ENCODE results near the gene JDP2.
"Not testable (repeated sequence)": the region's sequence is repeated elsewhere in the genome, so short reads cannot be mapped to it uniquely, and the experiment has no call there.

Gene JDP2, protein sequence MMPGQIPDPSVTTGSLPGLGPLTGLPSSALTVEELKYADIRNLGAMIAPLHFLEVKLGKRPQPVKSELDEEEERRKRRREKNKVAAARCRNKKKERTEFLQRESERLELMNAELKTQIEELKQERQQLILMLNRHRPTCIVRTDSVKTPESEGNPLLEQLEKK
- 0.38 to 1.3 (median 0.39) reads per million in 3 experiments for total RNA-seq

DNA sequence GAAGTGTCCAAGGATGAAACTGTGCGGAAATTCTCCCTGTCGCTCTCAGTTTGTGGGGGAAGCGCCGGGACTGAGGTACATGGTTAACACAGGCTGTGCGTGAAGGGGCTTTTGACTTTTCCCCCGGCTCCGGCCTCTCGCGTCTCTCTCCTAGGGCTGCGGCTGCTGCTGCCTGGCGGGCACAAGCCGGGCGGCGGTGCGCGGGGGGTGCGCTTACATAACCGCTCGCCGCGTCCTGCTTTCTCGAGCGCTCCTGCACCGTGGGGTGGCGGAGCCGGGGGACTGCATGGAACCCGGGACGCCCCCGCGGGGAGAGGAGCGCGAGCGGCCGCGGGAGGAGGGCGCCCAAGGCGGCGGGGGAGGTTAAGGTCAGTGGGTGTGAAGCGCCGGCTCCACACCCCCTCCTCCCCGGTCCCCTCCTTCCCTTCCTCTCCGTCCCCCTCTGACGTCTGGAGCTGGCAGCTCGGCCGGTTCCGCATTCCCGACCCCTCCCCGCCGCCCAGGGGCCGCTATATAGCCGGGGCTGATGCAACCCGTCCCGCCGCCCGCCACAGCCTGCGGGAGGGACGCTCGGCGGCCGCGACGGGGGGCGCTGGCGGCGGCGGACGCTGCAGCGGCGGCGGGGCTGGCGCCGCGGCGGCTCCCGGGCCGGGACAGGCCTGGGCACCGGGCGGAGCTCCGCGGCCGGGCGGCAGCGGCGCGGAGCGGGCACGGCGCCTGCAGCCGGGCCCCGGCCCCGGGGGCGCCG, at the start of gene JDP2:
JDP2 (plus strand) TSS at position 541 of the 748 bp plus-strand sequence. CDS start 9,899 bp downstream, outside the sequence.
- peak; percentile 21 for DNase-seq

DNA sequence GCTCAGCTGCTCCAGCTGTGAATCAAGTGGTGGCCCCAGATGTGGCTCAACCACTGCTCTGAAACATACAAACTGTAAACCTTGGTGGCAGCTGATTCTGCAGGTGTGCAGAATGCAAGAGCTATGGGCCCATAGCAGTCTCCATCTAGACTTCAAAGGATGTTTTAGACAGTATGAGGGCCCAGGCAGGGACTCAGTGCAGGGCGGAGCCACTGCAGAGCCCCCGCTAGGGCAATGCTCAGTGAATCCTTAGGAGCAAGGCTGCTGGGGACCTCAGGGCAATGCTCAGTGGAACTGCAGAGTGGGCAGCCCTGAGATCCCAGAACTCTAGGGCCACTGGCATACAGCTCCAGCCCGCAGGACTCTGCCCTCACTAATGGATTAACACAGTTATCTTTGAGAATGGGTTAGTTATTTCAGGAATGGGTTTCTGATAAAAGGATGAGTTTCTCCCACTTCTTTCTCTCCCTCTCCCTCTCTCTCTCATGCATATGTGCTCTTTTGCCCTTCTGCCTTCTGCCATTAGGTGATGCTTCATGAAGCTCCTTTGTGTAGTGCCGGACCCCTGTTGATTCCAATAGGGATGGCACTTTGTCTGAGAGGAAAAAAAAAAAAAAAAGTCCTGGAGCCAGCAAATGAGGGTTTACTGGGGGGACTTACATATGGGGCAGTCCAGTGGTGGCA, 48.4 kb upstream of the JDP2 start:
- no peak for DNase-seq

DNA sequence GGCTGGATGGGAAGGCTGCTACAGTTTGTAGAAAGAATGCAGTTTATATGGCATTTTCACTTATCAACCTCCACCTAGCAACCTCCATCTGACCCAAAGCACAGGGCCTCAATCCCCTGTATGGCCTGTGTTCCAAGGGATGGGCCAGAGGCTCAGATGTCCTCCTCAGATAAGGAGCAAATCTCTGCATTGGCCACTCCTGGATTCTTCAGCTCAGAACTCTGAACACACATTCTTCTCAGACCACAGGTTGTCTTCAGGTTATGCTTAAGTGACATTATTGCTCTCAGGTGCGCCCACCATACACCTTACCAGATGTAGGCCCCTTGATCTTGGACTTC, 47.9 kb upstream of the JDP2 start:
- no peak for DNase-seq

DNA sequence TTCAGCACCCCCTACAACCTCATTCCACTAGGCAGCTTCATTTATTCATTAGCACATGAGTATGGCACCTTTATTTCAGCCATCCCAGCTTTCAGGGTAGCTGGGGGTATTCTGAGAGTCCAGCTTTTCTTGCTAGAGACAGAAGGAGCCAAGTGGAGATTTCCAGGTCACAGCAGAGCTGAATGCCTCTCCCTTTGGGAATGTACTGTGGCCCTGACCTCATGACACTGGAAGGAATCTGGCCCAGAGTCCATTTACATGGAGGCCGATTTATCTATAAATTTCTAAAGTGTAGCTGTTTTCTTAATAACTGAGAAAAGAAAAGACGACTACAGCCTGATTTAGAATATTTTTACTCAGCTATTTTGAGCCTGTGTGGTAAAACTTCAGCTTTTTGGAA, 47.2 kb upstream of the JDP2 start:
- DNase-seq = no peak

DNA sequence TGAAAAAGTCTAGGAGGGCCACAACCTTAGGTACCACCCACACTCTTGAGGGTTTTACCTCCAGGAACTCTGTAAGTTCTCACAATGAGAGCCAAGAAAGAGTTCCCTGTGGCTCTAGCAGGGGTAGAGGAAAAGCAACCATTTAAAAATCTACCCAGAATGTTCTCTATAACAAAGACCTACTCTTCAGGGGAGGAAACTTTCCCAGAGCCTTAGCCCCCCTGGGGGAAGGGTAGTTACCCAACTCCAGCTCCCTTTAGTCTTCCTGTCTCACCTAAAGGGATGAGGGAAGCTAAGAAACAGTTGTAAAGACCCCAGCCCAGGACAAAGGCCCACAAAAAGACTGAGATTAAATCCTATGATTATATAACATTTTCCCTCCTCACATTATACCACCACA, 46.2 kb upstream of the JDP2 start:
- no peak for DNase-seq

DNA sequence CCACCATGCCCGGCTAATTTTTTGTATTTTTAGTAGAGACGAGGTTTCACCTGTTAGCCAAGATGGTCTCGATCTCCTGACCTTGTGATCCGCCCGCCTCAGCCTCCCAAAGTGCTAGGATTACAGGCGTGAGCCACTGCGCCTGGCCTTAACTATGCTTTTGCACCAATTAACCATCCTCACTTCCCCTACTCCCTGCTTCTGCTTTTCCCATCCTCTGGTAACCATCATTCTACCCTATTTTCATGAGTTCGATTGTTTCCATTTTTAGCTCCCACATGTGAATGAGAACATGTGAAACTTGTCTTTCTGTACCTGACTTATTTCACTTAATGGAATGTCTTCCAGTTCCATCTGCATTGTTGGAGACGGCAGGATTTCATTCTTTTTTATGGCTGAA, 44.6 kb upstream of the JDP2 start:
- not testable (repeated sequence) for DNase-seq

DNA sequence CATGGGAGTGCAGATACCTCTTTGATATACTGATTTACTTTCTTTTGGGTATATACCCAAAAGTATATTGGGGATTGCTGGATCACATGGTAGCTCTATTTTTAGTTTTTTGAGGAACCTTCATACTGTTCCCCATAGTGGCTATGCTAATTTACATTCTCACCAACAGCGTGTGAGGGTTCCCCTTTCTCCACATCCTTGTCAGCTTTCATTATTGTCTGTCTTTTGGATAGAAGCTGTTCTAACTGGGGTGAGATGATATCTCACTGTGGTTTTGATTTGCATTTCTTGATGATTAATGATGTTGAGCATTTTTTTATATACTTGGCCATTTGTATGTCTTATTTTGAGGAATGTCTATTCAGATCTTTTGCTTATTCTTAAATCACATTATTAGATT, 44.1 kb upstream of the JDP2 start:
- no peak for DNase-seq

DNA sequence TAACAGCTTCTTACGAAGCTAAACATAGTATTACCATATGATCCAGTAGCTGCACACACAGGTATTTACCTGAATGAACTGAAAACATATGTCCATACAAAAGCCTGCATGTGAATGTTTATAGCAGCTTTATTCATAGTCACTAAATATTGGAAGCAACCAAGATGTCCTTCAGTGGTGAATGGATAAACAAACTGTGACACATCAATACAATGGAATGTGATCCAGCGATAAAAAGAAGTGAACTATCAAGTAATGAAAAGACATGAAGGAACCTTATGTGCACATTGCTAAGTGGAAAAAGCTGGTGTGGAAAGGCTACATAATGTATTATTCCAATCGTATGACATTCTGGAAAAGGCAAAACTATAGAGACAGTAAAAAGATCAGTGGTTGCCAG, 38.1 kb upstream of the JDP2 start:
- DNase-seq = no peak

DNA sequence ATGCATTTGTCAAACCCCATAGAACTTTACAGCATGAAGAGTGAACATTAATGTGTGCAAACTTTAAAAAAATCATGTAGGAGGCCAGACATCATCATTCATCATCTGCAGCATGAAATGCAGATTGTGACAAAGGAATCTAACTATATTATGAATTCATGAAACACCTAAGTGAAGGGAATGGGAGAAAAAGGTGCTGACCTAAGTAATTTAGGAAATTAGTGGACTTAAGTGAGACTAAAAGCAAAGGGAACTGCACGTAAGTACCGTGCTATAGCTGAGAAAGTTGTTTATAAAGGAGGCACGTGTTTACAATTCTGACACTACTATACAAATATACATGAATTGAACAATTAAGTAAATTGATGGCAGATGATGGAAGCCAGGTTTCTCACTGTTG, 37.6 kb upstream of the JDP2 start:
- DNase-seq = no peak

DNA sequence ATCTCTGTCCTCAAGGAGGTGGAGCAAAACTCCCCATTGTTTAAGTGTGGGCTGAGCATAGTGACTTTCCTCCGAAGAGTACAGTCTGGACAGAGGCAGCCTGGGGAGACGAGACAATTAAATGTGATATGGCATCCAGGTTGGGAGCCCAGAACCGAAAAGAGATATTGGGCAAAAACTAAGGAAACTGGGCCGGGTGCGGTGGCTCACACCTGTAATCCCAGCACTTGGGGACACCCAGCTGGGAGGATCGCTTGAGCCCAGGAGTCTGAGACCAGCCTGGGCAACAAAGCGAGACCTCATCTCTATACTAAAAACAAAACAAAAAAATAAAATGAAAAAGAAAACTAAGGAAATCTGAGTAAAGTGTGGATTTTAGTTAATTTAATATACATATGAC, 35.9 kb upstream of the JDP2 start:
- DNase-seq = no peak

DNA sequence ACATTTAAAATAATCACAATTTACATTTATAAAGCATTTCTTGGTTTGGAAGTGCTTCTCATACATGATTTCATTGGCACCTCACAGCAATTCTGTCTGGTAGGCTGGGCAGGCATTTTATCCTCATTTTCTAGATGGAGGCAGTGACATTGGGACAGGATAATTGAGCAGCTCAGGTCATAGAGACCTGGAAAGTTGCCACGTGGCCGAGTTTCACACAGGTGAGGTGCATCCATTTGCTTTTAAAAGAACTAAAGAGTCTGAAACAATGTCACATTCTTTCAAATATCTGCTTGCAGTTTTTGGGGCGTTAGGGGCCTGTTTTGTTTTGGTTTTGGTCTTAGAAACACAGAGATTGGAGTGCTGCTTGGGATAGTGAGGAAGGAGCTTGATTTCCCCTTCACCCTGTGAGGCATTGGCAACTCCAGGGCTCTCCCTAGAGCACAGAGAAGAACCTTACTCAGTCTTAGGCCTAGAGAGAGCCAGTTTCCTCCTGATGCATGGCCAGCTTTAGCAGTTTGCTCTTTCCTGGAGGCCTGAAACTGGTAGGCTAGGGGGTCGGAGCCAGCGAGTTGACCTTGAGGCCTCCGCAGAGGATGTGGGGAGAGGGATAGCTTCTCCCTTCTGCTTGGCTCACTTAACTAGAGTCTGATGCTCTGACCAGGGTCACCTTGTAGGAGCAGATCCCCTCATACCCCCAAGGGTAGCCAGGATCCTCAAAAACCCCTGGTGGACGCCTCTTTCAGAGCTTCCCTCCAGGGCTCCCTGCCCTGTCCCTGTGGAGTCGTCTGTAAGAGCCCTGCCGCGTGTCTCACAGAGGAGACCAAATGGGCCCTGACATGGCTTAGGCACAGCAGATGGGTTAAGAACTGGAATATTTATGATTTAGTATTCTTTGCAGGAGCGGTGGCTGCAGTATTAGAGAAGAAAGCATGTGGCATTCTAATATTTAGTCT, 34.9 kb upstream of the JDP2 start:
- no peak for DNase-seq

DNA sequence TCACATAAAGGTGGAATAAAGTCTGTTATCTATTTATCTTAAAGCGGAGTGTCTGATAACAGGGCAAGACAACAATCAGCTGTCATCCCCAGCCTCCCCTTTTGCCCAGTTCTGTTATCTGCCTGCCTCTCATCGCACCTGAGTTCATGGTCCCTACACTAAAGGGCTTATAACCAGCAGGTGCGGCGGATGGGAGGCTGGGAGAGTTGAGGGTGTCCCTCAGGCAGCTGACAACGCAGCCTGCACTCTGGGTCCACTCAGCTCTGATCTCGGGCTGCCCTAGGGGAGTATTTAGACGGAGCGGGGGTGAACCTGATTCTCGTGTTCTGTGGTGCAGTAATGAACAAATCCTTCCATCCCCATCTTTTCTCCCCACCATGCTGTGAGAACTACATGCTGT, 34.0 kb upstream of the JDP2 start:
- no peak for DNase-seq

DNA sequence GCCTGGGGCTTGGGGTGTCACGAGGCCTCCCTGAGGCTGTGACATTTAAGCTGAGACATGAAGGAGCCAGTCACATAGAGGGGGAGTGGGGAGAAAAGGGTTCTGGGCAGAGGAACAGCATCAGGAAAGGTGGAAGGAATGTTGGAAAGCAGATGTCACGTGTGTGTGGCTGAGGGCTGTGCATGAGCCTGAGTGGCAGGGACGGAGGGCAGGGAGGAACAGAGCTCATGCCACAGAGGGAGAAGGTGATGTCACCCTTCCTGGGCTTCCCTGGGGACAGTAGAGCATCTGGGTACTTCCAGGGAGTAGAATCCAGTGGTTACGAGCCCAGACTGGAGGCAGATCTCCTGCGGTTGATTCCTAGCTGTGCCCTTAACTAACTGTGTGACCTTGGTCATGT, 32.0 kb upstream of the JDP2 start:
- DNase-seq = no peak

DNA sequence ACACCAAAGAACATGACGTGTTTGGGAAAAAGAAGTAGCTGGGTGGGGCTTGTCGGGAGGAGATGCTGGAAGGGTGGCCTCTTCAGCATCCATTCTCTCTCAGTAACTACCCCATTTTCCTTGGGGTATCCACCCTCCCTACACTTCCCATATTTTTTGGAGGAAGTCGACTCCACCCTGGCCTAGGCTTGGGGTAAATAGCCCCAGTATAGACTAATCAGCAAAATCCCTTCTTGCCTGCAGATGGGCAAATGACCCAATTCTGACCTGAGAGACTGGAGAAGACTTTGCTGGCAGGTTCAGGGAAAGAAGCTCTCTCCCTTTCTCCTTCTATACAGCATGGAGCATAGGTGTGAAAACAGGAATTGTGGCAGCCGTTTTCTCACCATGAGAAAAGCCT, 28.5 kb upstream of the JDP2 start:
- DNase-seq = no peak

DNA sequence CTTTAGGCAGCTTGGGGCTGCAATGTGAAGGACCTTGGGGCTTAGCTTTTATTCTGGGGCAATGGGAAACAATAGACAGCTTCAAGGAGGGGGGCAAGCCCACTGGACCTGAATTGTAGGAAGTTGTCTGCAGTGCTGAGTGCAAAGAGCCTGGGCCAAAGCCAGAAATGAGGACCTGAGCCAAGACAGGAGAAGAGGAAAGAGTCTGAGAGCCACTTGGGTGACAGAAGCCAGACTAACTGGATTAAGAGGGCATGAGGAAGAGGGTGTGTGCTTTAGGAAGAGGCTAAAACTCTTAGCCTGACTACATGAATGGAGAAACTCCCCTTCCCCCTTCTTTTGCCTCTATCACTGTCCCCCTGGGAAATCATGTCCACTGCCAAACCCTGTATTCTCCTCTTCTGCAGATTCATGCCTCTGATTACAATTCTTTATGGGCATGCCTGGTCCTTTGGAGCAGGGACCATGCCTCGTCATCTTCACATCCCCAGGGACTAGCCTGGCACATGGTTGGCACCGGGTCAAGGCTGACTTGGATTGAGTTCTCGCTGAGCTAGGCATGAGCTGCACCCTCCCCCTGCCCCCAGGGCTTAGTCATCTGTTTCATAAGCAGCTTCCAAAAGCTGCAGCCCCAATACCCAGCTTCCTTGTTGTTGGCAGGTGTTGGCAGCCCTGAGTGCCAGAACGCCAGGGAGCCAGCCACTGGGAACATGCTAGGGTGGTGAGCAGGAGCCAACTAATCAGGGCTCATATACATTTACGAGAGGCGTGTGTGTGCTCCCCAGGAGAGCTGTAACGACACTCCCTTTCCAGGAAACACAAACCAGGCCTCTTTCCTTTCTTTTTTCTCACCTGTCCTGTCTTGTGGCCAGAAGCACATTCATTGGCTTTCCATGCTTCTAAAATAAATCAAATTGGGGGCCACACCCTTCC, 27.7 kb upstream of the JDP2 start:
- DNase-seq = no peak

DNA sequence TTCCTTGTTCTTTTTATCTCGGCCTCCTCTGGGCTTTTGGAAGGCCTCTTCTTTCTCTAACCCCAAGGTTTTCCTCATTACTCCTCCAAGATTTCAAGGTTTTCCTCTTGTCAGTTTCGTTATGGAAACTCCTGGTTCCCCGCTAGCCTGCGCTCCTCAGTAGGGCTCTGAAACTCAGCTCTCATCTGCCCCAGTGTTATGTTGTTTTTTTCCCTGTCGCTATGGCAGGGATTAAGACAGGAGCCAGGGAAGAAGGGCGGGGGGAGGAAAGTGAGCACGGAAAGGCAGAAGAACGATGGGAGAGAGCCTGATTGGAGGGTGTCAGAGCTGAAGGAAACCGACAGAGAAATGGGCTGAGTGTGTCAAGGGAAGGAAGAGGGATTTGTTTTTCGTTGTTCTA, 26.5 kb upstream of the JDP2 start:
- no peak for DNase-seq

DNA sequence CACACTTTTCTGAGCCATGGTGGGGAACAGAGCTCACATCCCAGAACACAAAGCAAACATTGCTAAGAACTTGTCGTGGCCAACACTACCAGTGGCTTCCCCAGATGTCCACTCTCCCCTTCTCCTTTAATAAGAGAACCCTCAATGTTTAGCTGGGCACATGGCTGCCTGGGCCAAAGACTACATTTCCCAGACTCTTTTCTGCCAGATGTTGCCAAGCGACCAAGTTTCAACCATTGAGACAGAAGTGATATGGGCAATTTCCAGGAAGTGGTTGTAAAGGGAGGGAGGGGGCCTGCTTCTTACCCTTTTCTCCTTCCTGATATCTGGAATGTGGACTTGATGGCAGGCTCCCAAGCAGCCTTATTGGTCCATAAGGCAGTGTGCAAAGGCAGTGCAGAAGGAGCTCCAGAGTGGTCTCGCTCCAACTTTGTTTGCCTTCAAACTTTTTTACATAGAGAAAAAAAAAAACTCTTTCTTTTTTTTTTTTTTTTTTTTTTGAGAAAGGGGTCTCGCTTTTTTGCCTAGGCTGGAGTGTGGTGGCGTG, 24.9 kb upstream of the JDP2 start:
- DNase-seq = no peak

DNA sequence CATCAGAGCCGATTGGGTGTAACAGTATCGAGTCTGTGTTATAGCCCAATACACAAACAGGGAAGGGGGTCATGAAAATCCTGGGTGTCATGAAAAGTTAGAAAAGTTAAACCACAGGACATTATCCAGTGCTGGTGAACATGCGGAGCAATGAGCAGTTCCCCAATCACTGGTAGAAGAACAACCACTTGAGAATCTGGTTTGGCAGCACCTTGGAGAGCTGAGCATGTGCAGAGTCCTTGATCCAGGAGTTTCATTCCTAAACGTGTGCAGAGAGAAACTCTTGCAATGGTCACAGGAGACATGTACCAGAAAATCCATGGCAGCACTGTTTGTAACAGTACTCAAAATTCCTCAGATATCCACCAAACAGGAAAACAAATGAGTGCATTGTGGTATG, 23.0 kb upstream of the JDP2 start:
- no peak for DNase-seq

DNA sequence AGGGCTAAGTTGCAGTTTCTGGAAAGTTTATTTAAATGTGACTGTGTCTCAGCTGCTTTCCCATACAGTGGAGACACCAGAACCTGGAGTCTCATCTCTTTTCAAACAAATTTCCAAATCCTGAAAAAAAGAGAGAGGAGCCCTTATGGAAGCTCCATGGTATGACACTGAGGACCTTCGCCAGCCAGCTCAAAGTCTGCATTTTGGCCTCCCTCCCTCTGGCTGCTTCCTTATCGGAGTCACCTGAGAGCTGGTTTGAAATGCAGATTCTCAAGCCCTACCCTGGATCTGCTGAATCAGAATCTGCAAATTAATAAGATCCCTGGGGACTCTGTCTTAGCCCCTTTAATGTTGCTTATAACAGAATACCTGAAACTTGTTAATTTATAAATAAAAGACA, 21.7 kb upstream of the JDP2 start:
- DNase-seq = no peak

DNA sequence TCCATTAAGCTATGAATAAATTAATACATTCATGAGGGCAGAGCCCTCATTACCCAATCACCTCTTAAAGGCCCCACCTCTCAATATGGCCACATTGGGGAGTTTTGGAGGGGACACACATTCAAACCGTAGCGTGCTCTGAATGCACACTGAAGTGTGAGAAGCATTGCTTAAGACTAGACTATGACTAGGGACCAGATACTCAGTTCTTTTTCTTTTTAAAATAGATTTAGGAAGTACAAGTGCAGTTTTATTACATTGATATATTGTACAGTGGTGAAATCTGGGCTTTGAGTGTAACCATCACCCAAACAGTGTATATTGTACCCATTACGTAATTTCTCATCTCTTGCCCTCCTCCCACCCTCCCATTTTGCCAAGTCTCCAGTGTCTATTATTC, 21.0 kb upstream of the JDP2 start:
- DNase-seq = no peak

DNA sequence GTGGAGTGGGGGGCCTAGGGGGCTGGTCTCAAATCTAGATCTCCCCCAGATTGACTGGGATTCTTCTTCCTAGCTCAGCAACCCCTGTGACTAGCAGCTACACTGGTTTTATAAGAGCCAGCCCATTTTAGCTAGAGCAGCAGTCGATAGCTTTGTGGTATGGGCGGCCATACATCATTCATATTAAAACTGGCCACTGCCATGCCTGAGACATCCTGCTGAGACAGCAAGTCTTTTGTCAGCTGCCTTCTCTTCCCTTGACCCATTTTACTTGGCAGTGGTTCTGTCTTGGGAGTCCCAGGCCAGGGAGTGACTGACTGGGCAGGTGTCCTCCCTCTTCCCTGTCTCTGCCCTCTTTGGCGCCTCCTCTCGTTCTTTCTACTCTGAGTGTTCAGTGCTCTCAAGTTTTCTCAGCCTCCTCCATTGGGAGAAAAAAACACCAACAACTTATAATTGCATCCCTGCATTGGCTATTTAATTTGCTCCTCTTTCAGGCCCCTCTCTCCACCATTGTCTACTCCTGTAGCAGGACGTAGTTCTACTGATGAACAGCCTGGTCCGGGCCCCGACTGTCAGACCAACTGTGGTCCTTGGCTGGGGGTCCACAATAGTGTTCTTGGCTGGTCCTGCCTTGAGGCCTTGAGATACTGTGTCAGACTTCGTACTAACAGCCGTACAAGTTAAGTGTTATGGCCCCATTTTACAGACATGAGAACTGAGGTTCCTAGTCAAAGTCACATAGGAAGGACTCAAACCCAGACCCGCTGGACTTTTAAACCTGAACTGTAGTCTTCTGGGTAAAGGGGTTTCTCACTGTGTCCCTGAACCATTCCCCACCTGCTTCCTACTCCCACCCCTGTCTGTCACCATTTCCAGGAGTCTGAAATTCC, 18.3 kb upstream of the JDP2 start:
- no peak for DNase-seq

All from central memory CD4-positive, alpha-beta T cell (primary cell).